NCI-H526 treated with DMSO at 0.1 percent for 48 hours (cell line): ENCODE results near the gene RPL6.

Experiments
- DNase-seq: peaks from one replicate; lab custom pipeline; 2025; lab: John Stamatoyannopoulos, UW

RPL6 gene

DNA sequence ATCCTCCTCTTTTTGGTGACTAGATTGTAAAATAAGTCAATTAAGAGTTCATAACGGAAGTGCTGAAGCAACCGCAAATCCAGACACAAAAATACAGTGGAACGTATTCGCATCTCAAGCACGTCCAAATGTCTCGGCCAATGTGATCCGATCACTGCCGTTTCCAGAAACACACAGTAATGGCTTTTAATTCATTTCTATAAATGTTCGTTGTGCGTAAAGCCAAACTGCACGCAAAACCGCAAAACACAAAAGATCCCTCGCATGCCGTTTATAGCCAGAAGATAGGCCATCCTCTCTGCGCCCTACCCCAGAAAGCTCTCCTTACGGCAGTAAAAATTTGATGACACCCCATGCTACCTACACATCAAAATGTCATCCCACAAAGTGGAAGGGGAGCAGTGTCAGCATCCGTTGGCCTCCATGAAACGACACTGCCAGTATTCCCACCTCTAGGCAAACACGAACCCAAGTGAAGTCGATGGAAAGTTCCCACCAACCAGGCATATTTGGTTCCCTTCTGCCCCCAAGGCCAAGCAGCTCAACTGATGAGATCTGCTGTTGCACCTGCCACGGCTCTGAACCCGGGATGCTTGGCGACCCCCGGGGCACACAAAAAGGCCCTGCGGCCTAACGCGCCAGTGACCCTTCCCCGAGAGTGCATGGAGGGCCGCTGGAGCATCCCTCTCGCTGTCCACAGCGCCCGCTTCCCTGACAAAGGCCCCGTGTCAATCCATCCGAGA is 28.6 kb downstream of the RPL6 start:
- DNase-seq, result peak; percentile 35

DNA sequence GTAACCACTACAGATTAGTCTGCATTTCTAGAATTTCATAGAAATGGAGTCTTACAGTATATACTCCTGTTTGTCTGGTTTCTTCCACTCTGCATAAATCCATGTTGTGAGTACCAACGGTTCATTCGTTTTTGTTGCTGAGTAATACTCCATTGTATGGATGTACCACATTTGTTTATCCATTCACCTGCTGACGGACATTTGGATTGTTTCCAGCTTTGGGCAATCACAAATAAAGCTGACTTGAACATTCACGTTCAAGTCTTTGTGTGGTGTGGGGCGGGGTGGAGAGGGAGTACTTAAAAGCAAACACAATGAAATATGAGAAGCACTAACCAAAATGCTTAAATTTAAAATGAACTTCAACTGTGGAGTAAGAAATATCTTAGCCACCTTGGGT is 34.3 kb downstream of the RPL6 start:
- DNase-seq, result no peak

DNA sequence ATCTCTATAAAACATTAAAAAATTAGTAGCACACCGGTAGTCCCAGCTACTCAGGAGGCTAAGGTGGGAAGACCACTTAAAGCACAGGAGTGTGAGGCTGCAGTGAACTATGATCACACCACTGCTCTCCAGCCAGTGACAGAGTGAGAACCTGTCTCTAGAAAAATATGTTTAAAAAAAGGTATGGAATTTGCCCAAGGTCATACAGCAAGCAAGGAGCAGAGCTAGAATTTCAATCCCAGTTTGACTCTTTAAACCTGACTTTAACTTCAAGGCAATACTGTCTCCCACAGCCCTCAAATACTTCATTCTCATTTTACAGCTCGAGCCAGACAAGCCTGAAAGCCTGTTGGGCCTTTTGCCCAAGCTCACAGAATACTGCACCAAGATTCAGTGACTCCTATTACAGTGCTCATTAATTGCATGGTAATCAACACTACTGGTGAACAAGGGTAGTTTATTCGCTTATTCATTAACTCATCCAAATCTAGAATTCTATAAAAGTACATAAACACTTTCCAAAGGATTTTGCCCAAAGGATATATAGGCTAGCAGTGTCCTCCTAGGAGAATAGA is 35.2 kb downstream of the RPL6 start:
- no peak for DNase-seq

DNA sequence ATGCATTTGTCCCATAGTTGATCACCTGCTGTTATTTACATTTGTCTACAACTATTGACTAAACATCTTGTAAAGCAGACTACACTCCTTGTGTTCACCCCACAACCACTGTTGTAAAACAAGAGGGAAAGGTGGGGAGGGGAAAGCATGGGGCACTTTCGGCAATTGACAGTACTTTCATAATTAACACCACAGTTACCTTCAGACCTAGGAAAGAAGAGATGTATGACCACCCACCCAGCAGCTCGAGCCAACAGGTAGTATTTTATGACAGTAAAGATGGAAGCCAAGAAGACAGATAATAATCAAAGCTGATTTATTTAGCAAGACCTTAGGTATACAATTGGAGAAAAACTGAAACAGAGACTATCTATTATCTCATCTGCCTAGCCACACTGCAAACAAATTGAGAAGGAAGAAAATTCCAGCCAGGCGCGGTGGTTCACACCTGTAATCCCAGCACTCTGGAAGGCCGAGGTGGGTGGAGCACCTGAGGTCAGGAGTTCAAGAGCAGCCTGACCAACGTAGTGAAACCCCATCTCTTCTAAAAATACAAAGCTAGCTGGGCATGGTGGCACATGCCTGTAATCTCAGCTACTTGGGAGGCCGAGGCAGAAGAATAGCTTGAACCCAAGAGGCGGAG is 38.4 kb downstream of the RPL6 start:
- DNase-seq, result no peak

DNA sequence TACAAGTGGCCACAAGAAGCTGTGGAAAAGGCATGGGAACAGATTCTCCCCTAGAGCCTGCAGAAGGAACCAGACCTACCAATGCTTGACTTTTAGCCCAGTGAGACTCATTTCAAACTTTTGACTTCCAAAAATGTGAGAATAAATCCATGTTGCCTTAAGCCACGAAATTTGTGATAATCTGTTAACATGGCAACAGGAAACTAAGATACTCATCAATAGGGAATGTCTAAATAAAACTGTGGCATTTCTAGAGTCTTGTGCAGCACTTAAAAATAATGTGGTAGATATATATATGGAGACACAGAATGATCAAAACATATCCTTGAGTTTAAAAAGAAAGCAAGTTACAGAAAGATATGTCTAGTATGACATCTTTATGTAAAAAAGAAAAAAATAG is 39.2 kb downstream of the RPL6 start:
- DNase-seq, result no peak

DNA sequence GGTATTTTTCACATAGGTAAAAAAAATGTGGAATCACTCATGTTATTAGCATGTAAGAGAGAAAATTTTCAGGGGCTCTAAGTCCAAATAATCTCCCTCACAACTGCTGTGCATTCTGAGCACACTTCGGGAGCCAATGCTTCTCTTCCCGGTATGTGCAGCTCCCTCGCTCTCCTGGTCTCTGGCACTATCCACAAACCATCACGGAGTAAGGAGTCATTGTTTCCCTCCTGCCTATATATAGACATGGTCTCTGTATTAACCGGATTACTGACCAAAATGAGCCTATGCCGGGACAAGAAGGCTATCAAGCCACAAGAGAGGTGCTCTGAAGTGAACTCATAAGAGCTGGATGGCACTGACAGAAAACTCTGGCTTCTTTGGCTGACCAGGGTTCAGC is 40.5 kb downstream of the RPL6 start:
- no peak for DNase-seq

DNA sequence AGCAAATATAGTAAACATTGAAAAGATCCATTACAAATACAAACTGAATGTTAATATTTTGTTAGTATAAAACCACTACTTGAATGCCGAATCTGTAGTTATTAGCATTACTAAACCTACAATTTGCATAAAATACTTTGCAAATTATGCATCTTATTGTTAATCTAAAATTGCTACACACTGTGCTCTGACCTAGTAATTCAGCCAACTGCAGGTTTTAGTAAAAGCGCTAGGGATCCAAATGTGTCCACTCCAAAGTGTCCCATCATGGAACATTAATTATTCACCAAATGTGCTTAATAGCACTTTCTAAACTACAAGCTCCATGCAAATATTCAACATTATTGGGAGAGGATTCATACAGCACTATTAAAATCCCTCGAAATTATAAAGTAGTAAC is 41.4 kb downstream of the RPL6 start:
- no peak for DNase-seq

DNA sequence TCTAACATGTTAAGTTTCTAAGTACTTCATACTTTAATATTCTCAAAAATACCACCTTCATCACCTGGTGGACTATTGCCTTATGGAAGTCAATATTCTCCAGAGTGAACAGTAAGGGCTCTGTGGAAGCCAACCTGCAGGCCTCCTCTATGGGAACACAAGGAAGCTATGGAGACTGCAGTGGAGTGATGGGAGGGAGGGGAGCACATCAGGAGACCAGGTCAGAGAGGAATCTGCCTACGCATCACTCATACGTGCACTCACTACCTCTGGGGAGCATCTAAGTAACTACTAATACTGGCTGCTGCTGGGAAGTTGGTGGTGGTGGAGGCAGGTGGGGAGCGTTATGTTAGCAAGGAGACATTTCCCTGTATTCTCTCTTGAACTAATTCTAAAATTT is 47.1 kb downstream of the RPL6 start:
- no peak for DNase-seq

DNA sequence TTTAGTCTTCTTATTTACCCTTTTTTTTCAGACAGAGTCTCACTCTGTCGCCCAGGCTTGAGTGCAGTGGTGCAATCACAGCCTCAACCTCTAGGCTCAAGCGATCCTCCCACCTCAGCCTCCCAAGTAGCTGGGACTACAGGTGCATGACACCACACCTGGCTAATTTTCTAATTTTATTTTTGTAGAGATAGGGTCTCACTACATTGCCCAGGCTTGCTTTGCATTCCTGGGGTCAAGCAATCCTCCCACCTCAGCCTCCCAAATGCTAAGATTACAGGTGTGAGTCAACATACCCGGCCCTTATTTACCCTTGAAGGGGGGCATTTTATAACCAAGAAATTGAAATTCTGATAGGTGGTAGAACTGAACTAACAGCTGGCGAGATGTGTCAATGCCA is 48.1 kb downstream of the RPL6 start:
- no peak for DNase-seq

DNA sequence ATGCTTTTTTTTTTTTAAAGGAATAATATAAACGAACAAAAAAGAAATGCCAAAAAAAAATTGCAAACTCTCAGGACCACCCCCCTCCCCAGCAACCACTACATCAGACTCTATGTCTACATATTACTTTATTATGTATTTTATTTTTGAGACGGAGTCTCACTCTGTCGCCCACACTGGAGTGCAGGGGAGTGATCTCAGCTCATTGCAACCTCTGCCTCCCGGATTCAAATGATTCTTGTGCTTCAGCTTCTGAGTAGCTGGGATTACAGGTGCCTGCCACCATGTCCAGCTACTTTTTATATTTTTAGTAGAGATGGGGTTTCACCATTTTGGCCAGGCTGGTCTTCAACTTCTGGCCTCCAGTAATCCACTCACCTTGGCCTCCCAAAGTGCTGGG is 50.1 kb downstream of the RPL6 start:
- no peak for DNase-seq

DNA sequence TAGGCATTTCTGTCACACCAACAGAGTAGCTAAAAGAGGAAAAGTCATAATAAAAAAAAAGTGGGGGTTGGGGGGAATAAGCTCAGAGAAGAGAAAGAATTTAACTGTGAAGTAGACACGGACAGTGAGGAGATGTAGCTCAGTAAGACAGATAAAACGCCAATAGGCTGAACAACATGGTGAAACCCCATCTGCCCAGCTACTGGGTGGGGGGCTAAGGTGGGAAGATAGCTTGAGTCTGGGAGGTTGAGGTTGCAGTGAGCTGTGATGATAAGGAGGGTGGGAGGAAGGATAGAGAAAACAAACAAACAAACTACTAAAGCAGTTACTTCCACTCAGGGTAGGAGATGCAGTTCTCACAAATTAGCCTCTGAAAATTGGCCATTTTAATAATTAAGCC is 52.2 kb downstream of the RPL6 start:
- no peak for DNase-seq
